Ishikawa (cell line): Measurements from ENCODE around the gene CCDC18.

Experiments used
- CEBPB ChIP-seq: IDR thresholded peaks from 2 replicates; pipeline ENCODE4 v1.6.1; 2012
- EP300 ChIP-seq: IDR thresholded peaks from 2 replicates; pipeline ENCODE4 v1.6.1; 2012; ENCODE audit warnings: borderline replicate concordance
- NFIC ChIP-seq: IDR thresholded peaks from 2 replicates; pipeline ENCODE4 v1.6.1; 2012
- RAD21 ChIP-seq: IDR thresholded peaks from 2 replicates; pipeline ENCODE4 v1.6.1; 2012; ENCODE audit warnings: low read depth
- TF ChIP-seq, protein P1 (sequence below): IDR thresholded peaks from 2 replicates; pipeline ENCODE4 v1.6.1; 2012; ENCODE audit warnings: low read depth, mild to moderate bottlenecking

DNA sequence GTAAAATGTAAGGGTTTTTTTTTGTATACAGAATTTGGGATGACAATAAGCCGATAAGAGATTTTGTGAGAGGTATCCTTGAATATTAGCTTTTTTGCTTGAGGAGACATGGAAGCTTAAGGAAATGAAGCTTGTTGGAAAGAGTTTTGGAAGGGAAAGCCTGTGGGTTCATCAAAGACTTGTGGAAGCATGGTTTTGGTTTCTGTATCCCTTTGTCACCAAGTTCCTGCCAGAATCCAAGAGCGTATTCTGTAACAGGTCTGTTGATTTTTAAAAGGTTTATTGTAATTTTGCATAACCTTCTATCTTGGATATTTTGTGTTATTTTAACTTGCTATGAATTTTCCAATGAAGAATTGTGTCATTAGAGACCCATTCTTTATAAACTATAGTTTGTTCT is 38.4 kb upstream of the CCDC18 start:
- TF ChIP-seq RAD21 (no peak), NFIC (no peak), CEBPB (no peak), EP300 (no peak)
- TF ChIP-seq, protein P1, sequence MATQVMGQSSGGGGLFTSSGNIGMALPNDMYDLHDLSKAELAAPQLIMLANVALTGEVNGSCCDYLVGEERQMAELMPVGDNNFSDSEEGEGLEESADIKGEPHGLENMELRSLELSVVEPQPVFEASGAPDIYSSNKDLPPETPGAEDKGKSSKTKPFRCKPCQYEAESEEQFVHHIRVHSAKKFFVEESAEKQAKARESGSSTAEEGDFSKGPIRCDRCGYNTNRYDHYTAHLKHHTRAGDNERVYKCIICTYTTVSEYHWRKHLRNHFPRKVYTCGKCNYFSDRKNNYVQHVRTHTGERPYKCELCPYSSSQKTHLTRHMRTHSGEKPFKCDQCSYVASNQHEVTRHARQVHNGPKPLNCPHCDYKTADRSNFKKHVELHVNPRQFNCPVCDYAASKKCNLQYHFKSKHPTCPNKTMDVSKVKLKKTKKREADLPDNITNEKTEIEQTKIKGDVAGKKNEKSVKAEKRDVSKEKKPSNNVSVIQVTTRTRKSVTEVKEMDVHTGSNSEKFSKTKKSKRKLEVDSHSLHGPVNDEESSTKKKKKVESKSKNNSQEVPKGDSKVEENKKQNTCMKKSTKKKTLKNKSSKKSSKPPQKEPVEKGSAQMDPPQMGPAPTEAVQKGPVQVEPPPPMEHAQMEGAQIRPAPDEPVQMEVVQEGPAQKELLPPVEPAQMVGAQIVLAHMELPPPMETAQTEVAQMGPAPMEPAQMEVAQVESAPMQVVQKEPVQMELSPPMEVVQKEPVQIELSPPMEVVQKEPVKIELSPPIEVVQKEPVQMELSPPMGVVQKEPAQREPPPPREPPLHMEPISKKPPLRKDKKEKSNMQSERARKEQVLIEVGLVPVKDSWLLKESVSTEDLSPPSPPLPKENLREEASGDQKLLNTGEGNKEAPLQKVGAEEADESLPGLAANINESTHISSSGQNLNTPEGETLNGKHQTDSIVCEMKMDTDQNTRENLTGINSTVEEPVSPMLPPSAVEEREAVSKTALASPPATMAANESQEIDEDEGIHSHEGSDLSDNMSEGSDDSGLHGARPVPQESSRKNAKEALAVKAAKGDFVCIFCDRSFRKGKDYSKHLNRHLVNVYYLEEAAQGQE = no peak
